ENCODE results near the gene PSMB7. TPM values are rescaled to one million over a fixed set of nuclear protein-coding genes. Genes with fewer than 3 reads are reported as not detected.
A peak's percentile ranks its signal among the peaks of the same experiment; 100 is the strongest.

PSMB7 gene
- total and polyA plus RNA-seq, 2 of the 4 experiments (the other 2 are of a cell fraction), result 340 to 430 TPM

- no peak overlapping the region for H2BK5ac ChIP-seq (ENCODE audit: low read depth, low read length, poor library complexity, severe bottlenecking)
- H4K20me1 ChIP-seq (ENCODE audit: insufficient read depth, low read length), result peaks cover 89% of the 10 kb centered on the region
- no peak overlapping the region for H3K56ac ChIP-seq (ENCODE audit: extremely low read depth, insufficient read depth, low read length)
- H3K27ac ChIP-seq (ENCODE audit: insufficient read depth, low read length), result no peak overlapping the region
- POLR2A ChIA-PET (ENCODE audit: unreplicated experiment), result no interaction called here
- no peak overlapping the region for H3K23ac ChIP-seq (ENCODE audit: low read depth, low read length)
- H3K4me1 ChIP-seq (ENCODE audit: control insufficient read depth, insufficient read depth, low read length), result peaks cover 18% of the 10 kb centered on the region
- H3K4me2 ChIP-seq (ENCODE audit: low read depth, low read length), result no peak overlapping the region
- no peak overlapping the region for H4K91ac ChIP-seq (ENCODE audit: insufficient read depth, low read depth, low read length)
- no peak overlapping the region for H2AK5ac ChIP-seq (ENCODE audit: low read depth, low read length)
- in situ Hi-C loops (cut with MboI; ENCODE audit: low sequenced_read_pairs) (no loop called here), dilution Hi-C loops (cut with HindIII; ENCODE audit: low sequenced_read_pairs, unreplicated experiment) (no loop called here), intact Hi-C loops (cut with micrococcal nuclease) (no loop called here)
- no peak overlapping the region; the same call in 1 of the 2 replicates for H3K14ac ChIP-seq (replicated peaks; ENCODE audit: low read depth, low read length)
- no peak overlapping the region for H3K4ac ChIP-seq (ENCODE audit: low read depth, low read length)
- no peak overlapping the region for H3K9ac ChIP-seq (ENCODE audit: low read depth, low read length)
- H2BK120ac ChIP-seq (ENCODE audit: low read depth, low read length), result no peak overlapping the region
- H2AFZ ChIP-seq (replicated peaks; ENCODE audit: low read length, poor library complexity), result peak overlapping the region; percentile 2
- H3K27me3 ChIP-seq (ENCODE audit: control insufficient read depth, insufficient read depth, low read length), result no peaks in the 10 kb centered on the region
- H4K5ac ChIP-seq (ENCODE audit: low read depth, low read length), result no peak overlapping the region
- no peak overlapping the region for H2AK9ac ChIP-seq (replicated peaks; ENCODE audit: low read depth, low read length, poor library complexity)
- H3K18ac ChIP-seq (ENCODE audit: low read depth, low read length), result no peak overlapping the region
- TF ChIP-seq CHD1 (IDR thresholded peaks at IDR 0.05; ENCODE audit: low read depth, low read length) (no peak), RCOR1 (IDR thresholded peaks at IDR 0.05; ENCODE audit: insufficient replicate concordance, low read length) (no peak), RFX5 (IDR thresholded peaks at IDR 0.05; ENCODE audit: low read depth, low read length) (no peak), MAFK (IDR thresholded peaks at IDR 0.05; ENCODE audit: low read depth, low read length) (no peak), MAZ (IDR thresholded peaks at IDR 0.05; ENCODE audit: borderline replicate concordance, low read depth, low read length) (no peak), MXI1 (IDR thresholded peaks at IDR 0.05; ENCODE audit: borderline replicate concordance, low read depth, low read length) (no peak), NFE2L2 (IDR thresholded peaks at IDR 0.05; ENCODE audit: low read depth, low read length) (no peak), RAD21 (IDR thresholded peaks at IDR 0.05; ENCODE audit: low read length) (no peak), FOS (IDR thresholded peaks at IDR 0.05; ENCODE audit: low read depth, low read length) (no peak), ELK1 (IDR thresholded peaks at IDR 0.05; ENCODE audit: borderline replicate concordance, low read depth, low read length) (no peak), USF2 (IDR thresholded peaks at IDR 0.05; ENCODE audit: low read depth, low read length) (no peak), POLR2A (IDR thresholded peaks at IDR 0.05; ENCODE audit: low read depth, low read length) (no peak), SMC3 (IDR thresholded peaks at IDR 0.05; ENCODE audit: low read depth, low read length) (no peak)
- no peak overlapping the region for H2BK15ac ChIP-seq (ENCODE audit: low read depth, low read length)
- WGBS, 2 experiments (ENCODE audit: extremely low coverage in 2 of 2, insufficient read length in 1 of 2), result 81% methylated on average over 9 of the region's 13 CpGs; no CpG with 5 or more reads in 1 of the 2 experiments
- TSS peak; percentile 9 for BruUV-seq (replicated peaks)
- H3K9me3 ChIP-seq (ENCODE audit: control insufficient read depth, insufficient read depth, low read length), result no peaks in the 10 kb centered on the region
- no peak overlapping the region for H4K8ac ChIP-seq (ENCODE audit: low read depth in 2 of 2, low read length in 2 of 2)
- peaks cover 49% of the 10 kb centered on the region for H3K9me1 ChIP-seq (ENCODE audit: insufficient read depth, low read length)
- no peak overlapping the region for H2BK20ac ChIP-seq (ENCODE audit: low read depth, low read length)
- H3K4me3 ChIP-seq (ENCODE audit: insufficient read depth, low read depth, low read length), result no peak overlapping the region
- ATAC-seq (ENCODE audit: low read depth), result peak; percentile 5; the same call in 1 of the 2 replicates
- no peak for DNase-seq
- peaks cover 48% of the 10 kb centered on the region for H3K36me3 ChIP-seq (ENCODE audit: control insufficient read depth, insufficient read depth, low read length)
- CTCF ChIA-PET, result no interaction called here
- peaks cover 34 to 96% of the 10 kb centered on the region in 2 experiments for H3K79me1 ChIP-seq (ENCODE audit: low read depth in 1 of 2, low read length in 2 of 2)
Observed at GRCh38 chr9:124357721-124358361, 57.4 kb downstream of the PSMB7 start.
